CD4-positive, alpha-beta T cell treated with Interferon alpha-2 for 1 hour (primary cell): Measurements from ENCODE around the gene GRID2.

Experiments
- DNase-seq, 2 donors: peaks; one replicate each; pipeline ENCODE4 v3.0.0-alpha.2; 2020 to 2022

GRID2 gene

GRCh38 chr4:92776080-92776479 is 472.3 kb downstream of the GRID2 start:
- DNase-seq: no peak

- DNase-seq: no peak
These were observed 486.0 kb downstream of the GRID2 start for GRCh38 chr4:92789741-92790140.

- DNase-seq: no peak
These were observed 488.2 kb downstream of the GRID2 start for GRCh38 chr4:92791871-92792440.

- DNase-seq: no peak
These were observed 505.6 kb downstream of the GRID2 start for GRCh38 chr4:92809381-92809780.

GRCh38 chr4:92812652-92813051 is 508.9 kb downstream of the GRID2 start:
- DNase-seq: no peak

- DNase-seq: no peak
These were observed 510.9 kb downstream of the GRID2 start for GRCh38 chr4:92814677-92815076.

- no peak for DNase-seq
These were observed 521.5 kb downstream of the GRID2 start for GRCh38 chr4:92825256-92825655.

GRCh38 chr4:92825791-92826190 is 522.0 kb downstream of the GRID2 start:
- DNase-seq: no peak

GRCh38 chr4:92830771-92831170 is 527.0 kb downstream of the GRID2 start:
- DNase-seq: no peak

- DNase-seq: no peak
These were observed 537.1 kb downstream of the GRID2 start for GRCh38 chr4:92840880-92841279.

GRCh38 chr4:92843784-92844183 is 540.0 kb downstream of the GRID2 start:
- no peak for DNase-seq

GRCh38 chr4:92847026-92847425 is 543.3 kb downstream of the GRID2 start:
- no peak for DNase-seq

- no peak for DNase-seq
These were observed 558.7 kb downstream of the GRID2 start for GRCh38 chr4:92862509-92862908.

- no peak for DNase-seq
These were observed 560.3 kb downstream of the GRID2 start for GRCh38 chr4:92864096-92864495.

- DNase-seq: no peak
These were observed 568.8 kb downstream of the GRID2 start for GRCh38 chr4:92872604-92873003.

- DNase-seq: no peak
These were observed 581.9 kb downstream of the GRID2 start for GRCh38 chr4:92885632-92886031.

- DNase-seq: no peak
These were observed 648.7 kb downstream of the GRID2 start for GRCh38 chr4:92952426-92952825.

GRCh38 chr4:92952897-92953296 is 649.1 kb downstream of the GRID2 start:
- no peak for DNase-seq

- no peak for DNase-seq
These were observed 649.7 kb downstream of the GRID2 start for GRCh38 chr4:92953462-92953861.

GRCh38 chr4:92961881-92962280 is 658.1 kb downstream of the GRID2 start:
- no peak for DNase-seq

- DNase-seq: no peak
These were observed 659.1 kb downstream of the GRID2 start for GRCh38 chr4:92962831-92963230.

- DNase-seq: no peak
These were observed 664.8 kb downstream of the GRID2 start for GRCh38 chr4:92968556-92968955.

GRCh38 chr4:92968996-92969395 is 665.2 kb downstream of the GRID2 start:
- no peak for DNase-seq

GRCh38 chr4:92969650-92970379 is 666.0 kb downstream of the GRID2 start:
- DNase-seq: no peak

GRCh38 chr4:92970996-92971395 is 667.2 kb downstream of the GRID2 start:
- no peak for DNase-seq
